Testis (tissue), 2 donors: ENCODE measurements around the gene FAM107B.

Experiments
- POLR2A ChIP-seq: fragments of 450-650 bp; IDR thresholded peaks from one replicate; pipeline ENCODE4 v1.6.1; 2017; ENCODE audit warnings: antibody characterized with exemption, mild to moderate bottlenecking, moderate library complexity
- TF ChIP-seq, protein P1 (sequence below), 3 experiments: fragments of 450-650 bp in 2 of 3; fragments of 200-600 bp in 1 of 3; sonication (generic) in 1 of 3; IDR thresholded peaks; one replicate each; pipeline ENCODE4 v1.5.1; 2016 to 2019; ENCODE audit warnings: antibody characterized with exemption in 3 of 3, mild to moderate bottlenecking in 2 of 3, moderate library complexity in 1 of 3

DNA sequence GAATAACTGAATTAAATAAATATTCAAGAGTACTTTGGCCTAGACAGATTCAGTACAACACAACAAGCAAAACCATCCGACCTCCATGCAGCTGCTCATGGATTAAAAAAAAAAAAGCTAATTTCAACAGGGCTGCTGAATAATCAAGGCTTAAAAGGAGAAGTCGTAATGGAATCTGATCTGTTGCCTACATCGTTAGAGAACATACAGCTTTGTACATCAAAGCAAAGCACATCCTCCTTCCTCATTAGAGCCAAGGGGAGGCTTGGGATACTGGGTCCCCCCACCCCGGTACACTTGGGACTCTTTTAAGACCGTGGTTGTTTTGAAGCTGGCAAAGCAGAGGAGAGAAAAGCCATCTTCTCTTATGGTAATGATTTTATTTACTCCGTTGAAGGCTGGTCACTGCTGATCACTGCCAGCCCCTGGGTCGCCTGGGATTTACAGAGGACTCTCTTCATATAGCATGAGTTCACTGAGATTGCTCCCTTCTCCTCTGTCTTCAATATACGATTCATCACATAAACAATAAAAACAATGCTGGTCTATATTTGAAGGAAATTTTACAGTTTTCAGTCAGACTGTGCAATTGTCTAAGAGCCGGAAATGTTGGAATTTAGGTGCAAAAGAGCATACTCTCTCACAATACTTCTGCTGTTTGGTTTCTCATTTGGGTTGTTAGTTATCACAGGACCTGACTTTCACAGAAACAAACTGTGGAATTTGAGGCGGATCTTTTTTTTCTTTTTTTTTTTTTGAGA lies 148.8 kb downstream of the FAM107B start:
- TF ChIP-seq POLR2A, result no peak
- TF ChIP-seq, protein P1, sequence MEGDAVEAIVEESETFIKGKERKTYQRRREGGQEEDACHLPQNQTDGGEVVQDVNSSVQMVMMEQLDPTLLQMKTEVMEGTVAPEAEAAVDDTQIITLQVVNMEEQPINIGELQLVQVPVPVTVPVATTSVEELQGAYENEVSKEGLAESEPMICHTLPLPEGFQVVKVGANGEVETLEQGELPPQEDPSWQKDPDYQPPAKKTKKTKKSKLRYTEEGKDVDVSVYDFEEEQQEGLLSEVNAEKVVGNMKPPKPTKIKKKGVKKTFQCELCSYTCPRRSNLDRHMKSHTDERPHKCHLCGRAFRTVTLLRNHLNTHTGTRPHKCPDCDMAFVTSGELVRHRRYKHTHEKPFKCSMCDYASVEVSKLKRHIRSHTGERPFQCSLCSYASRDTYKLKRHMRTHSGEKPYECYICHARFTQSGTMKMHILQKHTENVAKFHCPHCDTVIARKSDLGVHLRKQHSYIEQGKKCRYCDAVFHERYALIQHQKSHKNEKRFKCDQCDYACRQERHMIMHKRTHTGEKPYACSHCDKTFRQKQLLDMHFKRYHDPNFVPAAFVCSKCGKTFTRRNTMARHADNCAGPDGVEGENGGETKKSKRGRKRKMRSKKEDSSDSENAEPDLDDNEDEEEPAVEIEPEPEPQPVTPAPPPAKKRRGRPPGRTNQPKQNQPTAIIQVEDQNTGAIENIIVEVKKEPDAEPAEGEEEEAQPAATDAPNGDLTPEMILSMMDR (IDR thresholded peaks at IDR 0.05), result no peak
